Middle frontal gyrus (tissue), 1 donor: ENCODE measurements around the gene KTI12.

Source experiments
- DNase-seq: peaks from one replicate; pipeline ENCODE4 v3.0.0-alpha.2; 2015; ENCODE audit warnings: low spot score; ENCODE audit errors: extremely low spot score

KTI12 gene

GRCh38 chr1:51988254-51988653 lies 45.4 kb downstream of the KTI12 start:
- no peak for DNase-seq

GRCh38 chr1:51986718-51987117 lies 46.9 kb downstream of the KTI12 start:
- DNase-seq, result no peak

GRCh38 chr1:51982161-51982560 lies 51.4 kb downstream of the KTI12 start:
- no peak for DNase-seq
